Hepatocyte (in vitro differentiated cells): ENCODE data around the gene GTSF1L.

Experiments
- EZH2 ChIP-seq: fragments of 200-600 bp; sonication (generic); IDR thresholded peaks from 2 replicates; pipeline ENCODE4 v1.6.1; 2016; ENCODE audit warnings: antibody characterized with exemption, mild to moderate bottlenecking, borderline replicate concordance
- EZH2phosphoT487 ChIP-seq: fragments of 200-600 bp; sonication (generic); IDR thresholded peaks from one replicate; pipeline ENCODE4 v1.6.1; 2018; ENCODE audit warnings: antibody characterized with exemption, mild to moderate bottlenecking, low read depth, moderate library complexity; ENCODE audit not compliant: unreplicated experiment, severe bottlenecking
- TF ChIP-seq, protein P1 (sequence below): fragments of 200-600 bp; sonication (generic); IDR thresholded peaks from 2 replicates; pipeline ENCODE4 v1.5.1; 2016; ENCODE audit warnings: antibody characterized with exemption, mild to moderate bottlenecking; ENCODE audit not compliant: poor library complexity

- TF ChIP-seq, protein P1, sequence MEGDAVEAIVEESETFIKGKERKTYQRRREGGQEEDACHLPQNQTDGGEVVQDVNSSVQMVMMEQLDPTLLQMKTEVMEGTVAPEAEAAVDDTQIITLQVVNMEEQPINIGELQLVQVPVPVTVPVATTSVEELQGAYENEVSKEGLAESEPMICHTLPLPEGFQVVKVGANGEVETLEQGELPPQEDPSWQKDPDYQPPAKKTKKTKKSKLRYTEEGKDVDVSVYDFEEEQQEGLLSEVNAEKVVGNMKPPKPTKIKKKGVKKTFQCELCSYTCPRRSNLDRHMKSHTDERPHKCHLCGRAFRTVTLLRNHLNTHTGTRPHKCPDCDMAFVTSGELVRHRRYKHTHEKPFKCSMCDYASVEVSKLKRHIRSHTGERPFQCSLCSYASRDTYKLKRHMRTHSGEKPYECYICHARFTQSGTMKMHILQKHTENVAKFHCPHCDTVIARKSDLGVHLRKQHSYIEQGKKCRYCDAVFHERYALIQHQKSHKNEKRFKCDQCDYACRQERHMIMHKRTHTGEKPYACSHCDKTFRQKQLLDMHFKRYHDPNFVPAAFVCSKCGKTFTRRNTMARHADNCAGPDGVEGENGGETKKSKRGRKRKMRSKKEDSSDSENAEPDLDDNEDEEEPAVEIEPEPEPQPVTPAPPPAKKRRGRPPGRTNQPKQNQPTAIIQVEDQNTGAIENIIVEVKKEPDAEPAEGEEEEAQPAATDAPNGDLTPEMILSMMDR, result no peak
- no peak for TF ChIP-seq EZH2
- TF ChIP-seq EZH2phosphoT487, result no peak
Measured at GRCh38 chr20:43686820-43687219, 40.0 kb downstream of the GTSF1L start.
